Activated CD8-positive, alpha-beta memory T cell treated with anti-CD3 and anti-CD28 coated beads, Interleukin-2, amount 50 U/mL, for 48 hours (primary cell): ENCODE results near the gene ACTR5.

Experiments used
- DNase-seq: peaks from one replicate; pipeline ENCODE4 v3.0.0-alpha.2; 2020

The ACTR5 gene

DNA sequence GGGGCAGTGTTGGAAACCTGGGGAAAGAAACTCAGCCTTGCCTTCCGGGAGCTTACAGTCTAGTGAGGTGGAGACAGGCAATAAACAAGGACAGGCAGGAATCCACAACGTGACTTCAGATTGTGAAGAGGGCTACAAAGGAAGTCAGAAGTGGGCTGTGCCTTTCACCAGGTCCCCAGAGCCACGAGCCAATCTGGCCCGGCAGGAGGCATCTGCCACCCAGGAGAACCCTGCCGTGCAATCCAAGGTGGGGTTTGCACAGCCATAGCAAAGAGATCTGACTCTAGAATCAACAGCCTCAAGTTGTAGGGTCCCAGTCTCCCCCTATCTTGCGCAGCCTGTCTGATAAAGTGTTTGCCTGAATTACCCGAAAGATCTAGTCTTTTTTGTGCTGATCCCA, 18.5 kb upstream of the ACTR5 start:
- peak; percentile 55 for DNase-seq

- DNase-seq = peak; percentile 58
Observed at GRCh38 chr20:38730167-38730988, 17.9 kb upstream of the ACTR5 start.

GRCh38 chr20:38730989-38731737, 17.1 kb upstream of the ACTR5 start:
- peak; percentile 96 for DNase-seq

DNA sequence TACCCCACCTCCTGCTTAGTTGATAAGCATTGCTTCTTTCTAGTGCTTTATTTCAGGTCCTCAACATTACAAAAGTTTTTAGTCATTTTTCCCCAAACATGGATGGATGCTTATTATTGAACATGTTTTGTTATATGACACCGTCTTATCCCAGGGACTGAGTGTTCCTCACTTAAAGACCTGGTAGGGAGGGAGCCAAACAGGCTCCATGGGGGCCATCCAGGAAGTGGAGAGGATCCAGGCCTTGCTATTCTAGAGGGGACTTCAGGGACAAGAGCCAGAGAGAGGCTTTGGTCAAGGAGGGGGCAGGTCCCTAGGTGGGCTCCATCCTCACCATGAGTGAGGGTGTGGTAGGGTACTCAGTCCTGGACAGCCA, 16.5 kb upstream of the ACTR5 start:
- DNase-seq = no peak

GRCh38 chr20:38732981-38733380, 15.3 kb upstream of the ACTR5 start:
- no peak for DNase-seq

DNA sequence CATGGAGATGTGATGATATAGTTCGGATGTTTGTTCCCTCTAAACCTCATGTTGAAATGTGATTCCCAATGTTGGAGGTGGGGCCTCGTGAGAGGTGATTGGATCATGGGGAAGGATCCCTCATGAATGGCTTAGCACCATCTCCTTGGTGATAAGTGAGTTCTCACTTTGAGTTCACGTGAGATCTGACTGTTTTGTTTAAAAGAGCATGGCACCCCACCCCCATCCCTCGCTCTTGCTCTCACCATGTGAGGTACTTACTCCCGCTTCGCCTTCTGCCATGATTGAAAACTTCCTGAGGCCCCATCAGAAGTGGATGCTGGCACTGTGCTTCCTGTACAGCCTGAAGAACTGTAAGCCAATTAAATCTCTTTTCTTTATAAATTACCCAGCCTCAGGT, 13.1 kb upstream of the ACTR5 start:
- no peak for DNase-seq

- no peak for DNase-seq
Observed at GRCh38 chr20:38737887-38738286, 10.4 kb upstream of the ACTR5 start.

DNA sequence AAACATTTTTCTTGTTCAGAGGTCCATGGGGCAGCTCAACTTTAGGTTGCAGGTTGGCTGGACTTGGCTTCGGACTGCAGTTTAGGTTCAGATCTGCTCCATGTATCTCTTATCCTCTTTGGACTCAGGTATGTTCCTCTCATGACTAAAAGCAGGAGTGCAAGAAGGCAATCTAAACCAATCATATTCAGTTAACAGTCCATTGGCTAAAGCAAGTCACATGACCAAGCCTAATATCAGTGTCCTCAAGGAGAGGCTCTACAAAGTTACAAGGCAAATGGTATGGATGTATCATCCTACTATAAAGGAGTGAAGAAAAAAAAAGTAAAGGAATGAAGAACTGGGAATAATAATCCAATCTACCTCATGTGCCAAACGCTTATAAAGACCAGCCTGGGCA, 2.5 kb upstream of the ACTR5 start:
- DNase-seq = no peak

DNA sequence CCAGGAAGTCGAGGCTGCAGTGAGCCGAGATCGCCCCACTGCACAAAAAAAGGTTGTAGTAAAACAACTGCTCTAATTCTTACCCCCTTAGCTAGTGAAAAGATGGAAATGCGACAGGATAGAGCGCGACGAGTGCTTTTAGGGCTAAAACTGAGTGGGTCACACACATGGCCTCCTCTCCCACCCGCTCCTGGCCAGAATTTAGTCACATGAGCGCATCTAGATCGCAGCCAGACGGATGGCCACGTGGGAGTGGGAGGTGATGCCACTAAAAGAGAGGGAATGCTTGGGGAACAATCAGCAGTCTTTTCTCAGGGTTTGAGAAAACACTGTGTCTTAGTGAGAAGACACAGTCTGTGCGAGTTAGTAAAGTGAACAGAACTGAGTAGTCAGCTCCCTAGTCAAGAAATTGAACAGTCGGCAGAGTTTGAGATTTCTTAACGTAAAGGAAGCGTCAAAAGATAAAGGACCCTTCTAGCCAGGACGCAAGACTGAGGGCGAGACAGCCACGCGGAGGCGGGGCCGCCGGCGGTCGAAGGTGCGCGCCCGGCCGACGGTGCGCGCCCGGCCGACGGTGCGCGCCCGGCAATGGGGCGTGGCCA, 664 bp upstream of the ACTR5 start:
- no peak for DNase-seq

DNA sequence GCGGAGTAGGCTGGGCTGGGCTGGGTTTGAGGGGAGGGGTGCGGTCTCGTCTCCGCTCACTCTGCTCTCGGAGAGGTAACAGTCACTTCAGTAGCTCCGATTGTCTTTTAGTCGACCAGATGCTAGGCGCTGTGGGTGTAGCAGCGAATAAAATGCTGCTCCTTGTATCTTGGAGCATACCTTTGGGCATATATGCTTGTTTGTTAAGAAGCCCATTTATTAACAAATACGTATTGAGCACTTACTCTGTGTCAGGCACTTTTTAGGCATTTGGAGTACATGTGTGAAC, 545 bp downstream of the ACTR5 start:
- peak; percentile 77 for DNase-seq

GRCh38 chr20:38751360-38751976, 3.2 kb downstream of the ACTR5 start:
- DNase-seq = no peak

- no peak for DNase-seq
Observed at GRCh38 chr20:38752029-38752428, 3.8 kb downstream of the ACTR5 start.

DNA sequence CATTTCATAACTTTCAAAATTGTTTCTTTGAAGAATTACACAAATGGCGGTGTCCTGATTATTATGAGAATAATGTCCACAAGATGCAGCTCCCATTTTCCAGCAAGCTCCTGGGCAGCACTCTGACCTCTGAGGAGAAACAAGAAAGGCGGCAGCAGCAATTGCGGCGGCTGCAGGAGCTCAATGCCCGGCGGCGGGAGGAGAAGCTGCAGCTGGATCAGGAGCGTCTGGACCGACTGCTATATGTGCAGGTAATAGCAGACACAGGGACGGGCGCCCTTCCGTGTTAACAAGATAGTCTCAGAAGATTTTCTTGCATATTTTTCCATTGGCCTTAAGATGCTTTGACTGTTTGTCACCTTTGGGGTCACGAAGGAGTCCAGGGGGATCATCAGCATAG, 6.7 kb downstream of the ACTR5 start:
- DNase-seq = no peak

- no peak for DNase-seq
Observed at GRCh38 chr20:38755324-38755910, 7.2 kb downstream of the ACTR5 start.

DNA sequence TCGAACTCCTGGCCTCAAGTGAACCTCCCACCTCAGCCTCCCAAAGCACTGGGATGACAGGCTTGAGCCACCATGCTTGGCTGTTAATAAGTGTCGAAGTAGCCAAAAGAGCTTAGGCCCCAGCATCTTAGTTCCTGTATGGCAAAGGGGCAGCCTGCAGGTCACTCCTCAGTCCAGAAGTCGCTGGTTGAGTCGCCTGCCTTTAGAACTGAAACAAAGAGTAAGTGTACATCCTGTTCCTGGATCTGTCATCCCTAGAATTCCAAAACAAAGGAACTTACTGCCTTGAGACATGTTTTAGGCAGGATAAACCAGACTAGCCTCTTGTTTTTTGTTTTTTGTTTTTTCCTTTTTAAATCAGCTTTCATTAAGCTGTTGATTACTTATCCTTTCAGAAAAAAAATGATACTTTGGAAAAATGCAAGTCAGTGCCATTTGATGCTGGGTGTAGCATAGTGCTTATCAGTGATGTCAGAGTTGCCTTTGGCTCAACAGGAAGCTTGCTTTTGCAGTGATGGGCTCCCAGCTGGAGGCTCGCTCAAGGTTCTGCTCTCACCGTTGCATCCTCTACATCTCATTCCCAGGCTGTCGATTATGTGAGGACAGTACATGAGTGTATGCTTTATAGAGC, 9.0 kb downstream of the ACTR5 start:
- DNase-seq = no peak

DNA sequence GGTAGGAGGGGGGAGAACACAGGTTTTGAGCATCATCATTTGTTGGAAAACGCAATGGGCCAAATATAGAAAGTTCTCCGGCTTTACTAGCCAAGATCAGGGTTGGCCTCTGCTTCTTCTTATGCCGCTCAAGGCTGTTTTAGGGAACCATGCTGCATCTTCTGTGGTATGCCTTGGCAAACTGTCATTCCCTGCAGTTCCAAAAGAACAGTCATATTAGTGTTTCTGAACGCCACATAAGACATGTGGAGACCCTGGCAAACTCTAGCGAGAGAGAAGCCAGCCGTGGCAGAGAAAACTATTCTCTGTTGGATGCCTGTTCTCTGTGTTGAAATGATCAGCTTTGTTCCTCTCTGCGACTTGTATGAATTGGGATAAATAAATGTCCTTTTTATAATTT, 10.8 kb downstream of the ACTR5 start:
- no peak for DNase-seq

DNA sequence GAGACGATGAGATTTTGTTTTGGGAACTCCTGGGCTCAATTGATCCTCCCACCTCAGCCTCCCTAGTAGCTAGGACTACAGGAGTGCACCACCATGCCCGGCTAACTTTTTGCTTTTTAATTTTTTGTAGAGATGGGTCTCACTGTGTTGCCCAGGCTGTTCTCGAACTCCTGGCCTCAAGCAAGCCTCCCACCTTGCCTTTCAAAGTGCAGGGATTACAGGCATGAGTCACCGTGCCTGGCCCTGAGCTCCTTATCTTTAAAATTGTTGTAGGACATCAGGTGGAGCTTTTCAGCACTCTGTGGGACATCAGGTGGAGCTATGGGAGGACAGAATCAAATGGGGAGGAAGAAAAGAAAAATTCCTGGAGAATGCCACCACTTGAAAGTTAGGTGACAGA, 12.7 kb downstream of the ACTR5 start:
- DNase-seq = no peak

DNA sequence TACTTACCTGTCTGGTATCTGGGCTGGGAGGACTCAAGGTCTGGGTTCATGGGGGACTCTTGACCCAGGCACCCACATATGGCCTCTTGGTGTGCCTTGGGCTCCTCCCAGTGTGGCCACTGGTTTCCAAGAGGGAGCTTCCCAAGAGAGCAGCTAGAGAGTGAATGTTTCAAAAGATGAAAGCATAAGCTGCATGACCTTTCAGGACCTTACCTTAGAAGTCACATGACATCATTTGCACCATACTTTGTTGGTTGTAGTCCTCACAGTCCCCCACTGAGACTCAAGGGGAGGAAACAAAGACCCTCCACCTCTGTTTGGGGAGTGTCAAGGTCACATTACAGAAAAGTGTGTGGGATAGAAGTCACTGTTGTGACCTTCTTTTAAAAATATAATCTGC, 13.9 kb downstream of the ACTR5 start:
- no peak for DNase-seq

- DNase-seq = no peak
Observed at GRCh38 chr20:38763616-38764015, 15.4 kb downstream of the ACTR5 start.

GRCh38 chr20:38764567-38765318, 16.5 kb downstream of the ACTR5 start:
- peak; percentile 68 for DNase-seq

- no peak for DNase-seq
Observed at GRCh38 chr20:38766071-38766470, 17.8 kb downstream of the ACTR5 start.
